GM18505 (cell line): ENCODE data around the gene POLE.

Experiments
- ATAC-seq: cut with Tn5 transposase; IDR thresholded peaks from one replicate; pipeline ENCODE4 v1.9.1; 2021; ENCODE audit not compliant: unreplicated experiment
- POLR2A ChIP-seq: IDR thresholded peaks from 4 replicates; pipeline ENCODE4 v1.6.1; 2011; ENCODE audit warnings: borderline replicate concordance; ENCODE audit not compliant: insufficient read depth, insufficient read length; ENCODE audit errors: extremely low read depth

The POLE gene

DNA sequence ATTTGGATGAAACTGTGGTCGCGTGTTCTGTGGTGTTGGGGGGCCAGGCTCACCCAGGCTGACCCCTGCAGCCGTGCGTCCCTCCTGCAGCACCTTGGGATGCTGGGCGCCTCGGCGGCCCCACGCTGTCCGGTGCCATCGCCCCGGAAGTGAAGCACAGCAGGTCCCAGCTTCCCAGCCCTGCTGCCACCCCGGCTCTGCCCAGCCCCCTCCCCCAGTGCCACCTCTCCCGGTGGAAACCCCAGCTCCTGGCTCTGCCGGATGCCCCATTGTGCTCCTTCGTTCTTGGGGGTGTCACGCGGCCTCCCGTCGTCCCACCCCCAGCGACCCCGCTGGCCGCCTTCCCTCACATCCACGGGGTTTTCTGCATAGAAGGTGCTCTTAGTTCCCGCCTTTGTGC lies 102.0 kb downstream of the POLE start:
- ATAC-seq: no peak
- no peak for TF ChIP-seq POLR2A

DNA sequence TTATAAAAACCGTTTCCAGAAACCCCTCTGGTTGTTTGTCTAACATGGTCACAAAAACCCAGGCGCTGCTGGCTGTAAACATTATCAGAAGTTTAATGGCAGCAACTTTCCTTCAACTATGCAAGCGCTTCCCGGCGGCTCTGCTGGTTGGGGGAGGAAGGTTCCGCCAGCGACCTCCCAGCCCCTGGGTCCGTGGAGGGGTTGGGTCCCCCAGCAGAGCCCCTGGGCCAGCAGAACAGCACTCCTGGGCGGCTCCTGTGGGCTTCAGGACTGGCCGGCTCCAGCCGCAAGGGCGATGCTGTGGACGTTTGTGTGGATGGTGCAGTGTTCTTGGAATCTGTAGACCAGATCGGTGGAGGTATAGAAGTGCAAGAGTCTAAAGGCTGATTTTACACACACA lies 102.7 kb downstream of the POLE start:
- TF ChIP-seq POLR2A: no peak
- ATAC-seq: no peak

DNA sequence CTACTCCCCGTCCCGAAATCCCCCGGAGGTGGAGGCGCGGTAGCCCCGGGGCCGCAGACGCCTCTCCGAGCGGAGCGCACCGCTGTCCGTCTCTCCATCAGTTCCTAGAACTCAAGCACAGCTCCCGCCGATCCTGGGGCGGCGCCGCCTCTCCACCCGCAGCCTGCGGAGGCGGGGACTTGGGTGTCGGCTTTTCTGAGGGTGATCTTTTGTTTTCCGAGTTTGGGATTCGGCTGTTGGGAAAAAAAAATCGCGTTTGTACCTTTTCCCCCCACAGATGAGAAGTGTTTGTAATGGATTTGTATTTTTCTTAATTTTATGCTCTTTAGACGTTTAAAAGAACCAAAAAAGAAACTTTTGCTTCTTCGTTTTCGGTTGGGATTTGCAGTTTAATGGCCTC lies 103.4 kb downstream of the POLE start:
- ATAC-seq: no peak
- TF ChIP-seq POLR2A: no peak

DNA sequence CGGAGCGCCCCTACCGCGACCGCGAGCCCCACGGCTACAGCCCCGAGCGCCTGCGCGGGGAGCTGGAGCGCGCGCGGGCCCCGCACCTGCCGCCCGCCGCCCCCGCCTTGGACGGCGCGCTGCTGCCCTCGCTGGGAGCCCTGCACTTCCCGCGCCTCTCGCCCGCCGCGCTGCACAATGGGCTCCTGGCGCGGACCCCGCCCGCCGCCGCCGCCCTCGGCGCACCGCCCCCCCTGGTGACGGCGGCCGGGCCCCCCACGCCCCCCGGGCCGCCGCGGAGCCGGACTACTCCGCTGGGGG lies 103.8 kb downstream of the POLE start:
- TF ChIP-seq POLR2A: no peak
- no peak for ATAC-seq

- TF ChIP-seq POLR2A: no peak
Observed at GRCh38 chr12:132582582-132583410, 104.3 kb downstream of the POLE start.

DNA sequence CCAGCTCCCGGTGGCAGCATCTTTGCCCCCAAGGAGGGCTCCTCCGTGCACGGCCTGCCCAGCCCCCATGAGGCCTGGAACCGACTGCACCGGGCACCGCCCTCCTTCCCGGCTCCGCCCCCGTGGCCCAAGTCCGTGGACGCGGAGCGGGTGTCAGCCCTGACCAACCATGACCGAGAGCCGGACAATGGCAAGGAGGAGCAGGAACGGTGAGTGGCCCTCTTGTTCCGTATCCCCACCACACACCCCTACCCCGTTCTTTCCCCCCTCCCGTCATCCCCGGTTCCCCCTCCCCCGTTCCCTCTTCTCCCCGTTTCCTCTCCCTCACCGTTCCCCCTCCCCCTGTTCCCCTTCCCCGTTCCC lies 105.1 kb downstream of the POLE start:
- no peak for TF ChIP-seq POLR2A
- no peak for ATAC-seq

More at GRCh38 chr12:132582582-132583410, 104.3 kb downstream of the POLE start:
- no peak for ATAC-seq

- ATAC-seq: no peak
- no peak for TF ChIP-seq POLR2A
Observed at GRCh38 chr12:132581348-132582057, 105.6 kb downstream of the POLE start.

- TF ChIP-seq POLR2A: no peak
- ATAC-seq: no peak
Observed at GRCh38 chr12:132580701-132581292, 106.3 kb downstream of the POLE start.

DNA sequence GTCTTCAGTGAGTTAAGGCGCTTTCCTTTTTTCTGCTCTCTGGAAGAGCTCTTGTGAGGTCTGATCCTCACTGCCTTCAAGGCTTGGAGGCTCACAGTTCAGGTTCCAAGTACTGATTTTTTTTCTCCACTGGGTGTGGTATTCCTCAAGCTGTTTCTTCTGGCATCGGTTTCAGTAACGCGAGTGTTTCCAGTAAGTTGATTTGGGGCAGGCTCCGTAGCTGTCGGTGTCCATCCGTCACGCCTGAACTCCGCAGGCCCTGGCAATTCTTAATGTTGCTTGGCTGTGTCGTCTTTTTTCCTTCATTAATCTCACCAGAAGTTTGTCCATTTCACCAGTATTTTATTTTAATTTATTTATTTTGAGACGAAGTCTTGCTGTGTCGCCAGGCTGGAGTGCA lies 107.4 kb downstream of the POLE start:
- no peak for TF ChIP-seq POLR2A
- ATAC-seq: no peak

DNA sequence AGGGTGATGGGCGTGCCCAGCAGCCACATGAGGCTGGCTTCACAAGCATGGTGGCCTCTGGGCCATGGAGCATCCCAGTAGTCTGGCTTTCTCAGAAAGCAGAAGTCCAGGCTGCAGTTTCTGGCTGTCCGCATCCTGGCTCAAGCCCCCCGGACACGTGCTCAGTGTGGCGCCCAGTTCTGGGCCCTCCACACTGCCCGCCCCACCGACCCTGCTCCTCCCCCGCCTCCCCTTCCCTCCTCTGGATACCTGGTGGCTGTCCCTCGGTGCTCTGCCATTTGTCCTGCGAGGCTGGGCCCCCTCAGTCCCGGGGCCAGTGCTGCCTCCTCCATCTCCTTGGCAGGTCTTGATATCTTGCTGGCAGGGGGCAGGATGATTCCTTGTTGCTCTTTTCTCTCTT lies 108.3 kb downstream of the POLE start:
- no peak for TF ChIP-seq POLR2A
- ATAC-seq: no peak

GRCh38 chr12:132578118-132578517 lies 109.0 kb downstream of the POLE start:
- no peak for TF ChIP-seq POLR2A
- no peak for ATAC-seq

- TF ChIP-seq POLR2A: no peak
- no peak for ATAC-seq
Observed at GRCh38 chr12:132577191-132577920, 109.8 kb downstream of the POLE start.

DNA sequence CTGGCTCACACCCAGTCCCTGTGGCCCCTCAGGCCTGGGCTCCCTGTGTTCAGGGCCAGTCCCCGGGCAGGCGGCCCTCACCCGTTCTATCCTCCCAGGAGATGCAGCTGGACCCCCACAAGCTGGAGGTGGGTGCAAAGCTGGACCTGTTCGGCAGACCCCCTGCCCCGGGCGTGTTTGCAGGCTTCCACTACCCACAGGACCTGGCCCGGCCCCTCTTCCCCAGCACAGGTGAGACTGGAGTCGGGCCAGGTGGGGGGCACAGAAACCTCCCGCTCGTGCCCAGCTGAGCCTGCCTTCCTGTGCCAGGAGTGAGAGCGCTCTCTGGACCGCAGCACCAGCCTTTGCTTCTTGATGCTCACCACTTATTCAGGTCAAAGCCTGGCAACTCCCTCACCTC lies 110.4 kb downstream of the POLE start:
- ATAC-seq: no peak
- no peak for TF ChIP-seq POLR2A
